ENCODE data around the gene PIMREG.

GRCh38 chr17:6430769-6431168 is 13.5 kb upstream of the PIMREG start:
- TF ChIP-seq CTCF (IDR thresholded peaks at IDR 0.05): no peak
- TF ChIP-seq REST (IDR thresholded peaks at IDR 0.05): no peak
- no peak for TF ChIP-seq JUN (IDR thresholded peaks at IDR 0.05)
- TF ChIP-seq MAX (IDR thresholded peaks at IDR 0.05): no peak
- TF ChIP-seq PBX3 (IDR thresholded peaks at IDR 0.05): no peak
- no peak for TF ChIP-seq RAD21 (conservative IDR thresholded peaks at IDR 0.05 in 1 of 2, IDR thresholded peaks at IDR 0.05 in 1 of 2)
- no peak for TF ChIP-seq POLR2A (IDR thresholded peaks at IDR 0.05; ENCODE audit: low read length)
- no peak for TF ChIP-seq POLR2AphosphoS2 (conservative IDR thresholded peaks at IDR 0.05; ENCODE audit: low read length)

Data from A549 (cell line).